Measurements from ENCODE around the gene ZNF835.
"Not testable (repeated sequence)": the region's sequence is repeated elsewhere in the genome, so short reads cannot be mapped to it uniquely, and the experiment has no call there.

The ZNF835 gene

DNA sequence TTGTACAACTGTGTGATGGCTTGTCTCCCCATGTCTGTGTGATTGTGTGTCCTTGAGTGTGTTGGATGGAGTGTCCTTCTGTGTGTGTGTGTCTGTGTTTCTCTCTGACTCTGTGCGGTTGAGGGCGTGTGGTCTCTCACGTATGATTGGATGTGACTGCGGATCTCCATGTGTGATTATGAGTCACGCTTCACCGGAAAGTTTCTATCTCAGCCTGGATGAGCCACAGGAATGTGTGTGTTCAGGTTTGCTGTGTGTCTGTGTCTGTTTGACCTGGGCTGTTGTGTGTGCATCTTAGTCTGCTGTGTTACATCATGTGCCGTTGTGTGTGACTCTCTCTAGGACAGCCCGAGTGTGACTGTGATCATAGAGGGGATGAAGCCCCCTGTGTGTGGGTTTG lies 15.5 kb upstream of the ZNF835 start:
- TF ChIP-seq, protein P1, sequence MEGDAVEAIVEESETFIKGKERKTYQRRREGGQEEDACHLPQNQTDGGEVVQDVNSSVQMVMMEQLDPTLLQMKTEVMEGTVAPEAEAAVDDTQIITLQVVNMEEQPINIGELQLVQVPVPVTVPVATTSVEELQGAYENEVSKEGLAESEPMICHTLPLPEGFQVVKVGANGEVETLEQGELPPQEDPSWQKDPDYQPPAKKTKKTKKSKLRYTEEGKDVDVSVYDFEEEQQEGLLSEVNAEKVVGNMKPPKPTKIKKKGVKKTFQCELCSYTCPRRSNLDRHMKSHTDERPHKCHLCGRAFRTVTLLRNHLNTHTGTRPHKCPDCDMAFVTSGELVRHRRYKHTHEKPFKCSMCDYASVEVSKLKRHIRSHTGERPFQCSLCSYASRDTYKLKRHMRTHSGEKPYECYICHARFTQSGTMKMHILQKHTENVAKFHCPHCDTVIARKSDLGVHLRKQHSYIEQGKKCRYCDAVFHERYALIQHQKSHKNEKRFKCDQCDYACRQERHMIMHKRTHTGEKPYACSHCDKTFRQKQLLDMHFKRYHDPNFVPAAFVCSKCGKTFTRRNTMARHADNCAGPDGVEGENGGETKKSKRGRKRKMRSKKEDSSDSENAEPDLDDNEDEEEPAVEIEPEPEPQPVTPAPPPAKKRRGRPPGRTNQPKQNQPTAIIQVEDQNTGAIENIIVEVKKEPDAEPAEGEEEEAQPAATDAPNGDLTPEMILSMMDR (IDR thresholded peaks at IDR 0.05; ENCODE audit: insufficient read depth, low read length, missing control alignments), result no peak
- ChIA-PET POLR2A (no interaction called here), CTCF (no interaction called here)
- DNase-seq (ENCODE audit: low read depth, low spot score), result no peak
- no peak overlapping the region for H3K4me3 ChIP-seq (ENCODE audit: low read depth, low read length)

DNA sequence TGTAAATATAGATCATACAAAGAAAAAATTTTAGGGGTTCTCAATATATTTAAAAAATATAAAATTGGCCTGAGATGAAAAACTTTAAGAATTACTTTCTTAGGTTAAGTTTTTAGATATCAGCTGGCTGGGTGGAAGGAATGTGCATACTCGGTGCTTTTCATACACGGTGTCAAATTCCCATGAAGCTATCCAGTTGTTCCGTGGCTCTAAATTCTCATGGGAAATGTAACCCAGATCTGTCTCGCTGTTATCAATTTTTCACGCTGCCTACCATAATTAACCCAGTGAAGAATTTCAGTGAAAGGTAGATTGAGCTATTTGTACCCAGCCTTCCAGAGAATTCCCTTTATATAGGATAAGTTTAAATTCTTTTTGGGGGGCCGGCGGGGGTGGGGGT lies 11.6 kb upstream of the ZNF835 start:
- H3K4me3 ChIP-seq (ENCODE audit: low read depth, low read length), result no peak overlapping the region
- TF ChIP-seq, protein P1 (IDR thresholded peaks at IDR 0.05; ENCODE audit: insufficient read depth, low read length, missing control alignments), result no peak
- DNase-seq (ENCODE audit: low read depth, low spot score), result no peak
- CTCF ChIA-PET, result no interaction called here
- POLR2A ChIA-PET, result no interaction called here

DNA sequence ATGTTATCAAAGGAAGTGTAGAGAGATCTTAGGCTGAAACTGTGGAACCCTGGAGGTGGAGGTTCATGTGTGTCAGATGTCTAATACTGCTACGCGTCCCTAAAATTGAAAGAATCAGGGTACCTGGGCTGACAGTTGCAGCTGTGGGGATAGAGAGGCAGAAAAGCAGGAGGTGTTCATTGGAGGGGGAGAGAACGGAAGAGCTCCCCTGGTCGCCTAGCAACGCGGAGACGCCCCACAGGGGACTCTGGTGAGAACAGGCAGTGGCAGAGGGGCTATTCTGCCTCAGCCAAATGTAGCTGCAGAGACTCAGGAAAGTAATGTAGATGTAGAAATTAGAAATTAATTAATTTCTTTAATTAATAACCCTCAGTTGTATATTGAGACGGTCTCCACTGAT lies 10.1 kb upstream of the ZNF835 start:
- TF ChIP-seq, protein P1 (IDR thresholded peaks at IDR 0.05; ENCODE audit: insufficient read depth, low read length, missing control alignments), result no peak
- ChIA-PET CTCF (no interaction called here), POLR2A (no interaction called here)
- no peak for DNase-seq (ENCODE audit: low read depth, low spot score)
- H3K4me3 ChIP-seq (ENCODE audit: low read depth, low read length), result no peak overlapping the region

DNA sequence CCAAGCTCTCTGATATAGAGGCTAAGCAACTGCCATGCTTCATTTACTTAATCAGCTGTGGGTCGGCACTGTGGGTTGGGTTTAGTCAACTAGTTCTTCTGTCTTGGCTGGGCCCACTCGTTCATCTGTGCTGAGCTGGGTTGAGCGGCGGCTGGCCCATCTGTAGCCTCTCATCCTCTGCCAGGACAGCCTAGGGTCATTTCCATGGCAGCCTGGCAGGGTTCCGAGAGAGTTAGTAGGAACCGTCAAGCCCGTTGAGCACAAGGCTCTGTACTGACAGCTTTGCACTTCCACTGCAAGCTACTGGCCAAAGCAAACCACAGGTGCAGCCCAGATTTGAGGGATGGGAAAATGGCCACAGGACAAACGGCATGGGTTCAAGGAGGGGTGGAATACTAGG lies 6.6 kb upstream of the ZNF835 start:
- POLR2A ChIA-PET, result no interaction called here
- TF ChIP-seq, protein P1 (IDR thresholded peaks at IDR 0.05; ENCODE audit: insufficient read depth, low read length, missing control alignments), result no peak
- CTCF ChIA-PET, result no interaction called here
- no peak for DNase-seq (ENCODE audit: low read depth, low spot score)
- no peak overlapping the region for H3K4me3 ChIP-seq (ENCODE audit: low read depth, low read length)

DNA sequence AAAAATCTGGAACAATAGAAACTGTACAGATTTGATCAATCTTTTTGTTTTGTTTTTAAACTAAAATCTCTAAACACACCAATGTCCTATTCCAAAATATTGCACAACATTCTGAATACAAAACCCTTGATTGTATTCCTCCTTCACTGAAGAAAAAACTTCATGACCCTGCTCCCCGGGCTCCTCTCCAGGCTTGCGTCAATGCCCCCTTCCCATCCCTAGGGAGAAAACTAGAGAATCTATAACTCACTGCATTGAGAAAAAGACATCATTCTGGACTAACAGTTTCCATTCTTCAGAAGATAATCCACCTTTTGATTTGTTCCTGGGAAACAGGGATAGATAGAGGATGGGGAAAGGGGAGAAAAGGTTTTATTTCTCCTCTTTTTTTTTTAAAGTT lies 1.1 kb upstream of the ZNF835 start:
- DNase-seq (ENCODE audit: low read depth, low spot score); POLR2A ChIA-PET; H3K4me3 ChIP-seq (ENCODE audit: low read depth, low read length); CTCF ChIA-PET: not testable (repeated sequence)

DNA sequence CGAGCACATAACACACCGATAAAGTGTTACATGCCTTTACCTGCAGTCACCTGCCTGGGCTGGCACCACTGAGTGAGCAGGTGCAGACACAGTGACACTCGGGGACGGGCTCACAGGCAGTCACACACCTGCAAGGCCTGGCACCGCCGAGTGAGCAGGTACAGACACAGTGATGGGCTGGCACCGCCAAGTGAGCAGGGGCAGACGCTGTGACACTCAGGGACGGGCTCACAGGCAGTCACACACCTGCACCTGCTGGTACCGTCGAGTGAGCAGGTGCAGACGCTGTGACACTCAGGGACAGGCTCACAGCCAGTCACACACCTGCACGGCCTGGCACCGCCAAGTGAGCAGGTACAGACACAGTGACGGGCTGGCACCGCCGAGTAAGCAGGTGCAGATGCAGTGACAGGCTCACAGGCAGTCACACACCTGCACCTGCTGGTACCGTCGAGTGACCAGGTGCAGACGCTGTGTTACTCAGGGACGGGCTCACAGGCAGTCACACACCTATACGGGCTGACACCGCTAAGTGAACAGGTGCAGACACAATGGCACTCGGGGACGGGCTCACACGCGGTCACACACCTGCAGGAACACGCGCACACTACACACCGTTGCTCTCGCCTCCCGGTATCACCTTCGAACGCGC lies 470 bp downstream of the ZNF835 start:
- no peak overlapping the region for H3K4me3 ChIP-seq (ENCODE audit: low read depth, low read length)
- POLR2A ChIA-PET, result no interaction called here
- CTCF ChIA-PET, result no interaction called here
- DNase-seq (ENCODE audit: low read depth, low spot score), result no peak
- TF ChIP-seq, protein P1 (IDR thresholded peaks at IDR 0.05; ENCODE audit: insufficient read depth, low read length, missing control alignments), result no peak

DNA sequence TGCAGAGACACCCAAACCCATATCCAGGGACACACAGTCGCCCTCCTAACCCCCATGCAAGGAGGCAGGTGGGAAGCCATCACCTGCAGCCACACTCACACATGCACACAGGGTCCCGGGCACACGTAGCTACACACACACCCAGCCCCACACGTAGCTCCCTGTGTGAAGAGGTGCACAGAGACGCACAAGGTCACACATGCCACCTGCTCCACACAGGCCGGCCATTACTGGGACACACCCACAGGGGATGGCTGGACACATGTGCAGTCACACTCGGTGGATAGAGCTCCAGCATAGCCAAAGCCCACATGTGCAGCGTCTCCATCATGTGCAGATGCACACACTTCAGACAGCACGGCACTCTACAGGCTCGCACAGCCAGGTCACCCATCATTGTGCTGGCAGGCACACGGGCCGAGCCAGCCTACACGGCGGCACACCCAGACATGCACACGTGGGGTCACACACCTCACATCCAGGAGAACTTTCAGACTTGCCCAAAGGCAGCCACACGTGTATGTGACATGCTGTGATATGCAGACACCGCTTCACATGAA lies 1.1 kb downstream of the ZNF835 start:
- ChIA-PET POLR2A (no interaction called here), CTCF (no interaction called here)
- TF ChIP-seq, protein P1 (IDR thresholded peaks at IDR 0.05; ENCODE audit: insufficient read depth, low read length, missing control alignments), result no peak
- DNase-seq (ENCODE audit: low read depth, low spot score), result no peak
- no peak overlapping the region for H3K4me3 ChIP-seq (ENCODE audit: low read depth, low read length)
